K562 (cell line): Measurements from ENCODE around the gene NFKBIB. TPM values are rescaled to one million over a fixed set of nuclear protein-coding genes. Genes with fewer than 3 reads are reported as not detected.

ENCODE experiments used
- ATAC-seq: fragments of 200-7000 bp; cut with Tn5 transposase; 3 replicates; pipeline ENCODE4 v1.9.1; 2020; ENCODE audit warnings: moderate library complexity
- BruUV-seq: library from RNA; stranded (reverse); fragments of 400-500 nt; replicated peaks from 2 replicates; lab custom pipeline; 2021; lab: Mats Ljungman, UMichigan
- CTCF ChIA-PET: fragments of 300-600 bp; formaldehyde crosslinking; extraction: SDS; loops from one replicate; lab custom pipeline; 2021; ENCODE audit warnings: low intra/inter-chr PET ratio; lab: Yijun Ruan, JAX
- POLR2A ChIA-PET: fragments of 300-600, 350-650 bp; sonication (Branson Sonifier 250); formaldehyde crosslinking; extraction: SDS; loops from one replicate; lab custom pipeline; 2021; ENCODE audit warnings: antibody characterized with exemption, inconsistent platforms; lab: Yijun Ruan, JAX
- DNase-seq, 4 experiments: peaks; one replicate each; pipeline versions ENCODE4 v3.0.0 to v3.0.0-alpha.2; 2011 to 2018; ENCODE audit warnings: low spot score in 3 of 4, mixed read lengths in 3 of 4; ENCODE audit errors: extremely low read depth in 1 of 4
- FAIRE-seq: peaks from 2 replicates; lab custom pipeline; 2011; peaks lifted over from hg19 to GRCh38; lab: Jason Lieb, UNC
- H2AFZ ChIP-seq: 2 replicates; pipeline ENCODE4 v1.6.0; 2011; ENCODE audit warnings: low read depth, low read length, control low read depth, inconsistent platforms
- H3K27ac ChIP-seq: fragments of 200-600 bp; 3 replicates; pipeline ENCODE4 v1.8.0; 2011; ENCODE audit warnings: low read depth, mild to moderate bottlenecking, control low read depth, inconsistent platforms, low read length, moderate library complexity, mixed read lengths; ENCODE audit errors: extremely low read depth
- H3K27me3 ChIP-seq, 2 experiments: fragments of 300-600 bp in 1 of 2; 2 replicates in 1 of 2; 3 replicates in 1 of 2; pipeline versions ENCODE4 v1.6.0 to v1.8.0; 2011; ENCODE audit warnings: inconsistent platforms in 2 of 2, low read length in 2 of 2, mild to moderate bottlenecking in 1 of 2, mixed read lengths in 1 of 2, moderate library complexity in 1 of 2; ENCODE audit not compliant: control insufficient read depth in 2 of 2, insufficient read depth in 2 of 2
- H3K36me3 ChIP-seq: fragments of 300-600 bp; 3 replicates; pipeline ENCODE4 v1.8.0; 2011; ENCODE audit warnings: mild to moderate bottlenecking, low read length, inconsistent platforms; ENCODE audit not compliant: control insufficient read depth, insufficient read depth
- H3K4me1 ChIP-seq, 2 experiments: fragments of 200-600 bp in 1 of 2; replicated peaks in 1 of 2; 2 replicates in 1 of 2; 3 replicates in 1 of 2; pipeline versions ENCODE4 v1.5.1 to v1.8.0; 2011; ENCODE audit warnings: inconsistent platforms in 2 of 2, low read length in 2 of 2, mild to moderate bottlenecking in 1 of 2, mixed read lengths in 1 of 2, moderate library complexity in 1 of 2; ENCODE audit not compliant: control insufficient read depth in 2 of 2, insufficient read depth in 2 of 2
- H3K4me2 ChIP-seq: 2 replicates; pipeline ENCODE4 v1.6.1; 2011; ENCODE audit warnings: low read length, control low read depth, inconsistent platforms, mixed read lengths; ENCODE audit not compliant: insufficient read depth
- H3K4me3 ChIP-seq: fragments of 200-600 bp; sonication (generic), shearing (Covaris generic); 2 replicates; pipeline ENCODE4 v1.5.1; 2016; ENCODE audit warnings: control low read depth, inconsistent platforms
- H3K79me2 ChIP-seq: fragments of 200-600 bp; 3 replicates; pipeline ENCODE4 v1.8.0; 2011; ENCODE audit warnings: low read length, inconsistent platforms; ENCODE audit not compliant: control insufficient read depth, insufficient read depth
- H3K9ac ChIP-seq, 2 experiments: 2 replicates each; pipeline versions ENCODE4 v1.6.0 to v1.6.1; 2011; ENCODE audit warnings: low read depth in 2 of 2, low read length in 2 of 2, control low read depth in 1 of 2, inconsistent platforms in 1 of 2, mild to moderate bottlenecking in 1 of 2, mixed read lengths in 1 of 2; ENCODE audit not compliant: insufficient read depth in 1 of 2
- H3K9me1 ChIP-seq: one replicate; pipeline ENCODE4 v1.6.0; 2011; ENCODE audit warnings: inconsistent platforms, mild to moderate bottlenecking, low read length, moderate library complexity; ENCODE audit not compliant: control insufficient read depth, insufficient read depth
- H3K9me3 ChIP-seq: replicated peaks from 2 replicates; pipeline ENCODE4 v1.5.1; 2011; ENCODE audit warnings: low read depth, low read length, inconsistent platforms; ENCODE audit not compliant: control insufficient read depth, insufficient read depth
- H4K20me1 ChIP-seq: replicated peaks from 2 replicates; pipeline ENCODE4 v1.6.1; 2011; ENCODE audit warnings: low read length, inconsistent platforms, mixed read lengths; ENCODE audit not compliant: control insufficient read depth, insufficient read depth
- ATF1 ChIP-seq, 2 experiments: fragments of 450-650 bp in 1 of 2; IDR thresholded peaks; 2 replicates each; pipeline ENCODE4 v1.6.1; 2016; ENCODE audit warnings: missing compliant biosample characterization in 1 of 2, missing genetic modification characterization in 1 of 2
- CXXC5 ChIP-seq: fragments of 250-450 bp; sonication (Bioruptor Pico); IDR thresholded peaks from 2 replicates; pipeline ENCODE4 v1.8.0; 2022; ENCODE audit warnings: inconsistent platforms, mild to moderate bottlenecking, moderate library complexity
- DACH1 ChIP-seq: fragments of 450-650 bp; IDR thresholded peaks from 2 replicates; pipeline ENCODE4 v1.6.1; 2018; ENCODE audit not compliant: partially characterized antibody
- DNMT1 ChIP-seq: fragments of 450-650 bp; IDR thresholded peaks from 2 replicates; pipeline ENCODE4 v1.6.1; 2016; ENCODE audit warnings: antibody characterized with exemption, mild to moderate bottlenecking
- FOXK2 ChIP-seq, 2 experiments: fragments of 450-650 bp; IDR thresholded peaks in 1 of 2; conservative IDR thresholded peaks in 1 of 2; 2 replicates each; pipeline ENCODE4 v1.6.1; 2016; ENCODE audit warnings: low read depth in 2 of 2, mild to moderate bottlenecking in 1 of 2
- HMGN3 ChIP-seq: IDR thresholded peaks from 2 replicates; pipeline ENCODE4 v1.6.1; 2011; ENCODE audit warnings: borderline replicate concordance, low read depth, mild to moderate bottlenecking, mixed read lengths, low read length; ENCODE audit not compliant: insufficient read length; ENCODE audit errors: extremely low read depth
- HOXB6 ChIP-seq: fragments of 250-450 bp; sonication (Bioruptor Pico); IDR thresholded peaks from 2 replicates; pipeline ENCODE4 v1.5.1; 2022; ENCODE audit warnings: mild to moderate bottlenecking, borderline replicate concordance
- LEF1 ChIP-seq: fragments of 450-650 bp; IDR thresholded peaks from 2 replicates; pipeline ENCODE4 v1.6.1; 2016; ENCODE audit warnings: mild to moderate bottlenecking
- MEIS2 ChIP-seq: fragments of 450-650 bp; IDR thresholded peaks from 2 replicates; pipeline ENCODE4 v1.6.1; 2014; ENCODE audit warnings: mild to moderate bottlenecking; ENCODE audit not compliant: partially characterized antibody
- MIER1 ChIP-seq: fragments of 450-650 bp; IDR thresholded peaks from 2 replicates; pipeline ENCODE4 v1.6.1; 2016; ENCODE audit warnings: antibody characterized with exemption, mild to moderate bottlenecking, low read depth
- NELFE ChIP-seq: IDR thresholded peaks from 2 replicates; pipeline ENCODE4 v1.6.1; 2011; ENCODE audit warnings: mild to moderate bottlenecking; ENCODE audit not compliant: insufficient read depth, insufficient read length
- NFATC3 ChIP-seq: fragments of 450-650 bp; IDR thresholded peaks from 2 replicates; pipeline ENCODE4 v1.6.1; 2017; ENCODE audit warnings: mild to moderate bottlenecking
- NR2C1 ChIP-seq, 2 experiments: fragments of 450-650 bp; IDR thresholded peaks; 2 replicates each; pipeline ENCODE4 v1.6.1; 2017; ENCODE audit warnings: mild to moderate bottlenecking in 2 of 2, antibody characterized with exemption in 1 of 2, inconsistent platforms in 1 of 2, missing compliant biosample characterization in 1 of 2, missing genetic modification characterization in 1 of 2
- POLR2A ChIP-seq: fragments of 450-650 bp; conservative IDR thresholded peaks from 2 replicates; pipeline ENCODE4 v1.6.1; 2016
- SNRNP70 ChIP-seq: fragments of 200-400 bp; formaldehyde crosslinking; optimal IDR thresholded peaks from 2 replicates; pipeline ENCODE3; 2017; ENCODE audit warnings: low read depth, low read length
- SUPT5H ChIP-seq: fragments of 450-650 bp; IDR thresholded peaks from 2 replicates; pipeline ENCODE4 v1.6.1; 2016
- TCF7L2 ChIP-seq: fragments of 150-350 bp; IDR thresholded peaks from 2 replicates; pipeline ENCODE4 v1.6.1; 2016; ENCODE audit warnings: low read depth, mild to moderate bottlenecking, low read length, moderate library complexity
- ZNF316 ChIP-seq: fragments of 450-650 bp; IDR thresholded peaks from 2 replicates; pipeline ENCODE4 v1.6.1; 2016
- WGBS: fragments of 100-300 bp; shearing (Covaris generic); methylation state at CpG from one replicate; pipeline ENCODE4 v1.1.6; 2016; ENCODE audit warnings: low coverage, mixed read lengths; ENCODE audit not compliant: insufficient coverage; ENCODE audit errors: missing lambda C conversion rate; 5-methylcytosine and 5-hydroxymethylcytosine counted together
- in situ Hi-C: fragments of 300-500 bp; cut with MboI; formaldehyde crosslinking; loops from 4 replicates; pipeline ENCODE4 v1.15.0; 2018; ENCODE audit warnings: inconsistent platforms, mixed read lengths
- intact Hi-C: fragments of 100-400 bp; cut with micrococcal nuclease; formaldehyde crosslinking; loops from 2 replicates; pipeline ENCODE4 v1.14.2; 2022
- polyA plus RNA-seq, 8 experiments: library from polyadenylated mRNA; depleted of rRNA in 4 of 8; stranded (reverse) in 5 of 8; unstranded in 3 of 8; fragments of >200 nt; fragmentation: Nextera tagmentation in 2 of 8; fragmentation: Illumina TruSeq in 1 of 8; extraction: Ambion mirVana in 2 of 8; extraction: Trizol in 1 of 8; gene quantifications; 2 replicates each; pipeline versions ENCODE4 v1.2.1 to v1.2.3, GENCODE V29; 2011 to 2014; ENCODE audit warnings: inconsistent platforms in 1 of 8, missing spikeins in 1 of 8
- total RNA-seq, 7 experiments: library from RNA; depleted of rRNA in 6 of 7; stranded (reverse); fragments of >200 nt in 6 of 7; fragmentation: Illumina TruSeq in 2 of 7; extraction: Trizol in 2 of 7; gene quantifications; 2 replicates each; pipeline versions ENCODE4 v1.2.1 to v1.2.3, GENCODE V29; 2011 to 2021; ENCODE audit warnings: low replicate concordance in 1 of 7
- TF ChIP-seq, protein P1 (sequence below): fragments of 450-650 bp; formaldehyde crosslinking; IDR thresholded peaks from 2 replicates; pipeline ENCODE4 v1.4.0; 2020; ENCODE audit warnings: mild to moderate bottlenecking, moderate library complexity
- TF ChIP-seq, protein P2 (sequence below): sonication (generic); formaldehyde crosslinking; IDR thresholded peaks from 2 replicates; pipeline ENCODE4 v1.8.0; 2022; ENCODE audit warnings: mild to moderate bottlenecking, missing genetic modification reagents
- TF ChIP-seq, protein P3 (sequence below): sonication (generic); formaldehyde crosslinking; IDR thresholded peaks from 2 replicates; pipeline ENCODE4 v1.9.0; 2022; ENCODE audit warnings: mild to moderate bottlenecking, missing genetic modification reagents

NFKBIB gene
- total and polyA plus RNA-seq, 9 of the 15 experiments (the other 6 are each of a cell fraction or from before 2014, with no cell fraction given), result 1.5 to 44.9 (median 10.4) TPM

DNA sequence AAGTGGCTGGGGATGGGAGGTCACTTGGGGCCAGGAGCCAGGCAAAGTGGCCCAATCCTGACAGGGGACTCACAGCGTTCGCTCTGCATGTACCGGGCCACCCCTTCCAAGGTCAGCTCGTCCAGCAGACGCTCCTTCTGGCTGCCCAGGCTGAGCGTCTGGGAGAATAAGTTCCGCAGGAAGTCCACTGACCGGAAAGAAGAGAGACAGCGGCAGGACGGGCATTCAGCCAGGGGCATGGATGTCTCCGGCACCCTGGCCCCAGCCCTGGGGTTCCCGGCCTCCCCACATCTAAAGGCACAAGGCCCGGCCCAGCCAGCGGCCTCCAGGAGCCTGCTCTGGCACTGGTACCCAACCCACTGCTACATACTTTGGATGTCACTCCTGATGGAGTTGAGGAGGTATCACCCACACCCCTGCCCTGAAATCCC, 6.4 kb upstream of the NFKBIB start (continued):
- no peak for TF ChIP-seq SUPT5H
- no peak for TF ChIP-seq DNMT1
- TF ChIP-seq MIER1, result no peak
- no peak for TF ChIP-seq NELFE
- no peak for TF ChIP-seq HOXB6 (CRISPR knock-in tag)
- TF ChIP-seq, protein P1, sequence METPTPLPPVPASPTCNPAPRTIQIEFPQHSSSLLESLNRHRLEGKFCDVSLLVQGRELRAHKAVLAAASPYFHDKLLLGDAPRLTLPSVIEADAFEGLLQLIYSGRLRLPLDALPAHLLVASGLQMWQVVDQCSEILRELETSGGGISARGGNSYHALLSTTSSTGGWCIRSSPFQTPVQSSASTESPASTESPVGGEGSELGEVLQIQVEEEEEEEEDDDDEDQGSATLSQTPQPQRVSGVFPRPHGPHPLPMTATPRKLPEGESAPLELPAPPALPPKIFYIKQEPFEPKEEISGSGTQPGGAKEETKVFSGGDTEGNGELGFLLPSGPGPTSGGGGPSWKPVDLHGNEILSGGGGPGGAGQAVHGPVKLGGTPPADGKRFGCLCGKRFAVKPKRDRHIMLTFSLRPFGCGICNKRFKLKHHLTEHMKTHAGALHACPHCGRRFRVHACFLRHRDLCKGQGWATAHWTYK (CRISPR knock-in tag), result no peak
- no peak for TF ChIP-seq CXXC5
- no peak for TF ChIP-seq POLR2A
- TF ChIP-seq ATF1 (CRISPR knock-in tag; IDR thresholded peaks at IDR 0.05), result no peak
- no peak for TF ChIP-seq ATF1 (tag; IDR thresholded peaks at IDR 0.05)

DNA sequence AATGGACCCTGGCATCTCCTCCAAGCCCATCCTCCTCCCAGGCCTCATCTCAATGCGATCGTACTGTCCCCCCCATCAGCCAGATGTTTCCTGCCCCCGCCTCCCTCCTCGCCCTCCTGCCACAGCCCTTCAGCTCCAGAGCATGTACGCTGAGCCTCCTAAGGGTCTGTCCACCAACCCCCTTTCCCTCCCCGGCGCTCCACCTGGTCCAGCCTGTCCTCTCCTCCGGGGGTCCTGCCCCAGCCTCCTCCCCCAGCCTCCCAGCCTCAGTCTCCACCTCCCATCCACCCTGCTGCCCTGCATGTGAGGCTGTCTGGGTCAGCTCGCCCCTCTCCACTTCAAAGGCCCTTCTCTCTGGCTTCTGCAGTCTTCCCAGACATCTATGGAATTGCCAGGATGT, 4.8 kb upstream of the NFKBIB start:
- ATAC-seq (no peak), DNase-seq (no peak), FAIRE-seq (no peak)
- peaks cover 11 to 34% of the 10 kb centered on the region in 2 experiments for H3K4me1 ChIP-seq
- ChIA-PET CTCF (no interaction called here), POLR2A (no interaction called here)
- in situ Hi-C loops (no loop called here), intact Hi-C loops (no loop called here)
- H3K36me3 ChIP-seq, result 0 out of 3 replicates have a peak, but pooled peaks cover 4% of the 10 kb centered on the region
- no TSS peak for BruUV-seq
- no peak overlapping the region for H3K27ac ChIP-seq
- peaks cover 12% of the 10 kb centered on the region; the same call in 2 of the 3 replicates for H3K79me2 ChIP-seq
- H3K4me2 ChIP-seq, result no peak overlapping the region
- TF ChIP-seq LEF1 (no peak), SNRNP70 (no peak), NFATC3 (no peak), NR2C1 (IDR thresholded peaks at IDR 0.05) (no peak), NR2C1 (tag; IDR thresholded peaks at IDR 0.05) (no peak), HMGN3 (no peak), ZNF316 (no peak), FOXK2 (conservative IDR thresholded peaks at IDR 0.05 in 1 of 2, IDR thresholded peaks at IDR 0.05 in 1 of 2; ENCODE audit: low read depth in 2 of 2) (no peak), MEIS2 (no peak), DACH1 (no peak), TCF7L2 (no peak)
- TF ChIP-seq, protein P2, sequence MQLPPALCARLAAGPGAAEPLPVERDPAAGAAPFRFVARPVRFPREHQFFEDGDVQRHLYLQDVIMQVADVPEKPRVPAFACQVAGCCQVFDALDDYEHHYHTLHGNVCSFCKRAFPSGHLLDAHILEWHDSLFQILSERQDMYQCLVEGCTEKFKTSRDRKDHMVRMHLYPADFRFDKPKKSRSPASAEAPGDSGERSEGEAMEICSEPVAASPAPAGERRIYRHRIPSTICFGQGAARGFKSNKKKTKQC (CRISPR knock-in tag), result no peak
- TF ChIP-seq, protein P3, sequence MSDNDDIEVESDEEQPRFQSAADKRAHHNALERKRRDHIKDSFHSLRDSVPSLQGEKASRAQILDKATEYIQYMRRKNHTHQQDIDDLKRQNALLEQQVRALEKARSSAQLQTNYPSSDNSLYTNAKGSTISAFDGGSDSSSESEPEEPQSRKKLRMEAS (CRISPR knock-in tag), result no peak
- H3K9ac ChIP-seq, result peak overlapping the region in 1 of 2 experiments; percentile 61; a peak in 1 of 4 replicates
- no peaks in the 10 kb centered on the region for H3K9me3 ChIP-seq
- 59% methylated on average over 3 of the region's 9 CpGs for WGBS
- H3K9me1 ChIP-seq, result no peaks in the 10 kb centered on the region
- H3K4me3 ChIP-seq, result no peak overlapping the region
- no peaks in the 10 kb centered on the region for H3K27me3 ChIP-seq
- no peak overlapping the region for H2AFZ ChIP-seq
- H4K20me1 ChIP-seq, result no peaks in the 10 kb centered on the region
